NT2/D1 (cell line): ENCODE results near the gene S100A8.

Experiments used
- SUZ12 ChIP-seq: IDR thresholded peaks from 2 replicates; pipeline ENCODE4 v1.6.1; 2011; ENCODE audit not compliant: insufficient read length, insufficient read depth; ENCODE audit errors: extremely low read depth
- YY1 ChIP-seq: IDR thresholded peaks from 2 replicates; pipeline ENCODE4 v1.6.1; 2011; ENCODE audit not compliant: insufficient read length, insufficient read depth
- ZNF274 ChIP-seq: IDR thresholded peaks from 2 replicates; pipeline ENCODE4 v1.6.1; 2011; ENCODE audit warnings: mild to moderate bottlenecking, low read depth, low read length

- TF ChIP-seq YY1 (no peak), ZNF274 (no peak), SUZ12 (no peak)
These were observed 50.5 kb downstream of the S100A8 start for GRCh38 chr1:153340356-153340755.
